ENCODE results near the gene PTPRM. TPM values are rescaled to one million over a fixed set of nuclear protein-coding genes. Genes with fewer than 3 reads are reported as not detected.

PTPRM gene
- total and polyA plus RNA-seq, 12 donors, result 31.7 to 116 (median 61.2) TPM

DNA sequence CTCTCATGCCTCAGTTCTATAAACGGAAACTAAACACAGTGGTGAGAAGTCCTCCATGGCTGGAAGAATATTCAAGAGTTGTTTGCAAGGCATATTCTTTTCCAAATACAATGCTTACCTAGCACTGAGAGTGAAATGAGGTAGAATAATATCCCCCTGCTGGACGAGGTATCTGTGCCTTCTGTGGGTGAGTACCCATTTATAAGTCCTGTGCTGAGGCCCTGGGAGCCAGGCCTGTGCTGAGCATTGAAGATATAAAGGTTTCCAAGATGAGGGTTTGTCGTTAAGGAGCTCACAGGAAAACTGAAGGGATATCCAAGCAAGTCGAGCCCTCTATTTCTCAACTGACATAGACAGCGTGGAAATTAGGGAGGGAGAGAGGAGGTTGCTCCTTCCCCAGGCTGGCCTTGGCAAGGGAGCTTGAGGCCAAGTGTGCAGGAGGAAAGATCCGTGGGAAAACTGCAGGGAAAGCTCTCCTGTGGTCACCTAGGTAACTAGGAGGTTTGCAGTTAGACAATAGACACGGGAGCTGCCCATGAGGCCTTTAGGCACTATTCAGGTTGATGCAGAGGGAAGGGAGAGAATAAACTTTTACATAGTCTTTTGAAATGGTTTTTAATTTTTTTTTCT lies 17.6 kb downstream of the PTPRM start:
- TF ChIP-seq POLR2A (IDR thresholded peaks at IDR 0.05), result no peak
- TF ChIP-seq, protein P1, sequence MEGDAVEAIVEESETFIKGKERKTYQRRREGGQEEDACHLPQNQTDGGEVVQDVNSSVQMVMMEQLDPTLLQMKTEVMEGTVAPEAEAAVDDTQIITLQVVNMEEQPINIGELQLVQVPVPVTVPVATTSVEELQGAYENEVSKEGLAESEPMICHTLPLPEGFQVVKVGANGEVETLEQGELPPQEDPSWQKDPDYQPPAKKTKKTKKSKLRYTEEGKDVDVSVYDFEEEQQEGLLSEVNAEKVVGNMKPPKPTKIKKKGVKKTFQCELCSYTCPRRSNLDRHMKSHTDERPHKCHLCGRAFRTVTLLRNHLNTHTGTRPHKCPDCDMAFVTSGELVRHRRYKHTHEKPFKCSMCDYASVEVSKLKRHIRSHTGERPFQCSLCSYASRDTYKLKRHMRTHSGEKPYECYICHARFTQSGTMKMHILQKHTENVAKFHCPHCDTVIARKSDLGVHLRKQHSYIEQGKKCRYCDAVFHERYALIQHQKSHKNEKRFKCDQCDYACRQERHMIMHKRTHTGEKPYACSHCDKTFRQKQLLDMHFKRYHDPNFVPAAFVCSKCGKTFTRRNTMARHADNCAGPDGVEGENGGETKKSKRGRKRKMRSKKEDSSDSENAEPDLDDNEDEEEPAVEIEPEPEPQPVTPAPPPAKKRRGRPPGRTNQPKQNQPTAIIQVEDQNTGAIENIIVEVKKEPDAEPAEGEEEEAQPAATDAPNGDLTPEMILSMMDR (IDR thresholded peaks at IDR 0.05), result no peak
- peaks cover 0 to 9% of the 10 kb centered on the region in 2 donors for H3K4me1 ChIP-seq (replicated peaks in 1 of 2)
- 69 to 80% (median 74%) methylated on average over 7 of the region's 7 CpGs for WGBS, 4 donors
- H3K4me3 ChIP-seq, result no peak overlapping the region
- no peaks in the 10 kb centered on the region for H3K9me3 ChIP-seq (replicated peaks in 1 of 3)
- H3K36me3 ChIP-seq (replicated peaks in 1 of 2), result no peaks in the 10 kb centered on the region
- H3K27ac ChIP-seq, result no peak overlapping the region
- DNase-seq, result no peak
- no peaks in the 10 kb centered on the region for H3K27me3 ChIP-seq
- intact Hi-C loops (cut with DNase I), result no loop called here

- TF ChIP-seq POLR2A (IDR thresholded peaks at IDR 0.05), result no peak
- TF ChIP-seq, protein P1 (IDR thresholded peaks at IDR 0.05), result no peak
- H3K27ac ChIP-seq, result no peak overlapping the region
- no peak for DNase-seq
- no peak overlapping the region for H3K4me3 ChIP-seq
- 63 to 72% (median 67%) methylated on average over 4 of the region's 4 CpGs for WGBS, 4 donors
- intact Hi-C loops (cut with DNase I), result no loop called here
- no peaks in the 10 kb centered on the region for H3K9me3 ChIP-seq (replicated peaks in 1 of 3)
- no peaks in the 10 kb centered on the region for H3K36me3 ChIP-seq (replicated peaks in 1 of 2)
- H3K4me1 ChIP-seq (replicated peaks in 1 of 2), result peaks cover 0 to 9% of the 10 kb centered on the region in 2 donors
- H3K27me3 ChIP-seq, result no peaks in the 10 kb centered on the region
These were observed 18.2 kb downstream of the PTPRM start for GRCh38 chr18:7585276-7585670.

- Histone ChIP-seq H3K36me3 (replicated peaks in 1 of 2) (no peaks in the 10 kb centered on the region), H3K4me3 (no peak overlapping the region), H3K27me3 (no peaks in the 10 kb centered on the region), H3K9me3 (replicated peaks in 1 of 3) (no peaks in the 10 kb centered on the region), H3K27ac (no peak overlapping the region), H3K4me1 (replicated peaks in 1 of 2) (peaks cover 0 to 17% of the 10 kb centered on the region in 2 donors)
- intact Hi-C loops (cut with DNase I), result no loop called here
- 83 to 90% (median 86%) methylated on average over 1 of the region's 1 CpG for WGBS, 4 donors
- DNase-seq, result no peak
- TF ChIP-seq, protein P1 (IDR thresholded peaks at IDR 0.05), result no peak
These were observed 19.3 kb downstream of the PTPRM start for GRCh38 chr18:7586379-7586778.

DNA sequence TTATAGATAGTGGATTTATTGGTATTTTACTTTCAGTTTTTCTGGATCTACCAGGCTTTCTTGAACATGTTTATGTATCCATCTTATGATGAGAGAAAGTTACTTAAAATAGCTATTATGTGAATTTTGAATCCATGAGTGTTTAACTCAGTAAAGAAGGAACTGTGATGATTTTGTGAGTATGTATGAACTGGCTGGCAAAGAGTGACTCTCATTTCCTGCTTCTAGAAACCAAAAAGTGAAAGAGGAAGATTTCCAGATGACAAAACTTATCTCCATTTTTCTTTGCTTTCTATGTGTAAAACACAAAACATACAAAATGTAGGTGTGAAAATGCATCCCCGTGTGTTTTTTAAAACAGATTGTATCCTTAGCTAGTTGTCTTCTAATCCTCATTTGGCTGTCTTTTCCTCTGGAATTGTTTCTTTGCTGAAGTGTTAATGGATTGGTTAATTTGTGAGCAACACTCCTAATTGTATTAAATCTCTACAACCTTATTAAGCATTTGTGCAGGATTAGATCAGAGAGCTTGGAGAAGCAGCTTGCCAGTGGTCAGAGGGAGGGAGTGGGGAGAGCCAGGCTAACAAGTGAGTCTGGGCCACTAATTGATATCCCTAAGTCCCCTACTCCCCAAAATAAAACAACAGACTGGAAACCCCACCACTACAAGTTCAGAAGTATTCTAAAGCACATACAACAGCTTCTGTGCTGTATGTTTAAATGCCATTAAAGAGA lies 23.9 kb downstream of the PTPRM start:
- no peaks in the 10 kb centered on the region for H3K36me3 ChIP-seq (replicated peaks in 1 of 2)
- H3K27me3 ChIP-seq, result no peaks in the 10 kb centered on the region
- intact Hi-C loops (cut with DNase I), result no loop called here
- TF ChIP-seq, protein P1 (IDR thresholded peaks at IDR 0.05), result no peak
- no peak for TF ChIP-seq POLR2A (IDR thresholded peaks at IDR 0.05)
- no peak overlapping the region for H3K4me3 ChIP-seq
- peaks cover 0 to 8% of the 10 kb centered on the region in 2 donors for H3K4me1 ChIP-seq (replicated peaks in 1 of 2)
- DNase-seq, result no peak
- H3K27ac ChIP-seq, result no peak overlapping the region
- 46 to 59% (median 54%) methylated on average over 1 of the region's 1 CpG for WGBS, 4 donors
- H3K9me3 ChIP-seq (replicated peaks in 1 of 3), result no peaks in the 10 kb centered on the region
